ENCODE results near the gene KITLG.
"Not testable (repeated sequence)": the region's sequence is repeated elsewhere in the genome, so short reads cannot be mapped to it uniquely, and the experiment has no call there.

Gene KITLG, protein sequence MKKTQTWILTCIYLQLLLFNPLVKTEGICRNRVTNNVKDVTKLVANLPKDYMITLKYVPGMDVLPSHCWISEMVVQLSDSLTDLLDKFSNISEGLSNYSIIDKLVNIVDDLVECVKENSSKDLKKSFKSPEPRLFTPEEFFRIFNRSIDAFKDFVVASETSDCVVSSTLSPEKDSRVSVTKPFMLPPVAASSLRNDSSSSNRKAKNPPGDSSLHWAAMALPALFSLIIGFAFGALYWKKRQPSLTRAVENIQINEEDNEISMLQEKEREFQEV

DNA sequence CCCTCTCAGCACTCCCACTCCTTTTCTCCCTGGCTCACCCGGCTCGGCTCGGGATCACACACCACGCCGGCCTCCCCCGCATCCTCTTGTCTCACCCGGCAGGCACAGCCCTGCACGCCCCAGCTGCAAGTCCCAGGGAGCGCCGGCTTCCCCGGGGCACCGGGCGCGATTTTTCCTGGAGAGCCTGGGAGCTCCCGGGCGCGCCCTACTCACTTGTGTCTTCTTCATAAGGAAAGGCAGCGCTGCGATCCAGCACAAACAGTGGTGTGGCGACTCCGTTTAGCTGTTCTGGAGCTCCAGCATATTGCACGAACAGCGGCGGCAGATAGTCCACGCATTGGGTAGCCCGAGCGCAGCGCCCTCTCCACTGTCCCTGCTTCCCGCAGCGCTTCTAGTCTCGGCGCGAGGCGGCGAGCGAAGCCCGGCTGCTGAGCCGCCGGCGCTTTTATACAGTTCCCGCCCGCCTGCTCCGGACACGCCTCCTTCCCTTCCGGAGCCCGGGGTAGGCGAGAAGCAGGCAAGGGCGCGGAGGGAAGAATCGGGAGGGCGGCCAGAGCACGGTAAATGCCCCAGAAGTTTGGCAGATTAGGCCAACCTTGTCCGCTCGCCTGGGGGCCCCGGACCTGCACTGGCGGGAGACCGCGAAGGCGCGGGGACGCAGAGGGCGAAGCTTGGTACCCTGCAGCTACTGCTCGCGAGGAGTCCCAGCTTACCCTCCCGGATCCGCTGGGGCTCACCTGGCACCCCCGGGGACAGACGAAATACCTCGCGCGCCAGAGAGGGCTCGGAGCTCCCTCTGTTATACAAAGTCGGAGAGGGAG lies at the start of gene KITLG:
KITLG (minus strand) TSS at position 421 of the 821 bp plus-strand sequence; CDS start at position 228, 193 bp downstream.
- DNase-seq (ENCODE audit: low spot score): no peak

- no peak for DNase-seq (ENCODE audit: low spot score)
Measured at GRCh38 chr12:88628856-88629509, 48.7 kb upstream of the KITLG start.

GRCh38 chr12:88628035-88628434 lies 47.8 kb upstream of the KITLG start:
- DNase-seq (ENCODE audit: low spot score): not testable (repeated sequence)

GRCh38 chr12:88627501-88627900 lies 47.2 kb upstream of the KITLG start:
- DNase-seq (ENCODE audit: low spot score): no peak

GRCh38 chr12:88625356-88625755 lies 45.1 kb upstream of the KITLG start:
- no peak for DNase-seq (ENCODE audit: low spot score)

GRCh38 chr12:88624911-88625310 lies 44.6 kb upstream of the KITLG start:
- no peak for DNase-seq (ENCODE audit: low spot score)

GRCh38 chr12:88623777-88624548 lies 43.7 kb upstream of the KITLG start:
- DNase-seq (ENCODE audit: low spot score): no peak

DNA sequence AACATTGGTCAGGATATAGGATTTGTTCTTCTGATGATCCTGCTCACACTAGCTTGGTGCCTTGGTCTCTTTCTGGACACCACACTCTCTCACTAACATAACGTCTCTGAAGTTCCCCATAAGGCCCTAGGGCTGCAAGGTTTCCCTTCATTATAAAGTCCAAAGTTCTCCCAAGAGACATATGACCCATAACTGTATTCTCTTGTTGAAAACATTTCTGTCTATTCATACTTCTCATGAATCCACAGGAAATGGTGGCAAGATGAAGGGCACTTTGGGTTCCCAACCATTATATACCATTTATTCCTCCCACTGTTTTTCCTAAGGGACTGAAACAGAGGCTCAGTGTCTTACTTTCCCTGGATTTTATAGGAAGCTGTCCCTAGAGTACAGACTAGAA lies 37.1 kb upstream of the KITLG start:
- DNase-seq (ENCODE audit: low spot score): no peak

DNA sequence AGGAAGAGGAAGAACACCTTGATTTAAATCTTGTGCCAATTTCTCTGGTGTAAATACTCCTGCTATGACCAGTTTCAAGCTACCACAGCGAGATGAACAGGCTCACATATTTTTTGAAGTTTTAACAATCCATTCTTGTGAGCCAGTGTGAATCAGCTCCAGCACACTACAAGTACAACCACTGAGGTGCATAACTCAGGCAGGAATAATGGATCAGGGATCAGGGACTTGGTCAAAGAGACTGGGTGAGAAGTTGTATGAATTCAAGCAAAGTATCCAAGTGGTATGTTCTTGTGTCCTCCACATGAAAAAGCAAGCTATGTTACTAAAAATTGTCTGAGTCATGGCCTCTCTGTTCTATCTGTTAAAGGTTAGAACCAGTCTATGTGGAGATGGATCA lies 35.2 kb upstream of the KITLG start:
- DNase-seq (ENCODE audit: low spot score): no peak

GRCh38 chr12:88604646-88605045 lies 24.4 kb upstream of the KITLG start:
- no peak for DNase-seq (ENCODE audit: low spot score)

DNA sequence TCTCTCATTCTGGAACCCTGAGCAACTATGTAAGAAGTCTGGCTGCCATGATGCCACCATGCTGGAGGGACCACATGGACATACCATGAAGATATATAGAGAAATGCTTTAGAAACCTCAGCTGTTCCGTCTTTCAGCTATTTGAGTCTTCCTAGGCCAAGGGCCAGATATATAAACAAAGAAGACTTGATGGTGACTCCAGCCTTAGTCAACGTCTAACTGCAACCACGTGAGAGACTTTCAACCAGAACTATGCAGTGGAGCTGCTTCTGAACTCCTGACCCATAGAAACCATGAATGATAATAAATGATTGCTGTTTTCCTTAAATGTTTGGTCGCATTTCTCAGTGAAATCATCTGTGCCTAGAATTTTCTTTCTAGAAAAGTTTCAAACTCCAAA lies 20.0 kb upstream of the KITLG start:
- no peak for DNase-seq (ENCODE audit: low spot score)

DNA sequence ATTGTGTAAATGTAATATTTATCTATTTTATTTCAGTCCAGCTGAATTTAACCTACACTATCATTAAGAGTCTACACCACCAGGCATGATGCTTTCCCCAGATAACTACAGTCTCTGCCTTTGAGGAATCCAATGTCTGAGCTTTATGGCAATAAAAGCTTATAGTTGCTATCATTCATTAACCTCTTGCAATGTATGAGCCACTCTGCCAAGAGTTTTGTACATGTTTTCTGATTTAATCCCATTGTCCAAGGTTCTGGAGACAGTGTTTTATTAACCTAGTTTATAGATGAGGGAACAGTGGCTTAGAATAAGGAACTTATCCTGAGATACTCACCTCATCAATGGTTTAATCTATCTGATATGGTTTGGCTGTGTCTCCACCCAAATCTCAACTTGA lies 17.1 kb upstream of the KITLG start:
- no peak for DNase-seq (ENCODE audit: low spot score)

- DNase-seq (ENCODE audit: low spot score): no peak
Measured at GRCh38 chr12:88595697-88596096, 15.4 kb upstream of the KITLG start.

DNA sequence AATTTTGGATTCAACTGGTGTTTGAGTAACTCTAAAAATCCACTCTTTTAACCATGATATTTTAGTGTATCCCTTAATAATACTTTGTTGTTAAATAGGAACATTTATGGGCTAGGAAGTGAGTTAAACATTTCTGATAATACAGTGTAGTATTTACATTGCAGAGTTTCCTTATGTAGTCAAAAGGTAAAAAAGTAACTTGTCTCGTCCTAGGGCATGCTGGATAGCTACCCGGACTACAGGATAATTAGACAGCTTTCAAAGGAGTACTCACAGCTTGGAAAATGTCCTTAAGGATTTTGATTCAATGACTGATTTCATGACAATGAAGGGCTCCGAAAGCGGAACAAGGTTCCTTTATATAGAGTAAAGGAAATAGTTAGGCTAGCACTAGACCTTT lies 14.5 kb upstream of the KITLG start:
- DNase-seq (ENCODE audit: low spot score): no peak

GRCh38 chr12:88591343-88591742 lies 11.1 kb upstream of the KITLG start:
- DNase-seq (ENCODE audit: low spot score): no peak

- no peak for DNase-seq (ENCODE audit: low spot score)
Measured at GRCh38 chr12:88590851-88591250, 10.6 kb upstream of the KITLG start.

GRCh38 chr12:88585077-88585476 lies 4.8 kb upstream of the KITLG start:
- no peak for DNase-seq (ENCODE audit: low spot score)

DNA sequence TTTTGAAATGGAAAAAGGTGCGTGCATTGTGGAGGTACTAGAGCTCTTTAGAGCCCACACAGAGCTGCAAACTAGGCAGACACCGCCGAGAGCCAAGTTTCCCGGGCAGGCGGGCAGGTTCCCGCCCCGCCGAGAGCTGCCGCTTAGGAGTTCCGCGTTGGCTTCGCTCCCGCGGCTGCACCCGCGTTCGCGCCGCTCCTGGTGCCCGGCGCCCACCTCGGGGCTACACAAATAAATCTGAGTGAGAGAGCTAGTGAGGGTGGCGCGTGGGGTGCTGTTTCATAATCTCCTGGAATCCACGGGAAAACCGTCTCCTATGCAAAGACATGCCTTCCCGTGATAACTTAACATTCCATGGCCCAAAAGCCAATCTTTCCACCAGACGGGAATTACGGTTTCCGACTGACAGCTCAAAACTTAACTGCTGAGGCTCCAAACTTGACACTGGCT lies 645 bp downstream of the KITLG start:
- DNase-seq (ENCODE audit: low spot score): no peak

GRCh38 chr12:88579161-88579517 lies 1.1 kb downstream of the KITLG start:
- no peak for DNase-seq (ENCODE audit: low spot score)

GRCh38 chr12:88578276-88579160 lies 1.8 kb downstream of the KITLG start:
- DNase-seq (ENCODE audit: low spot score): no peak

- no peak for DNase-seq (ENCODE audit: low spot score)
Measured at GRCh38 chr12:88577537-88577936, 2.7 kb downstream of the KITLG start.

Data from CD4-positive, alpha-beta T cell treated with Interleukin-15 for 4 hours (primary cell).